Esophagus squamous epithelium (tissue), 5 donors: ENCODE results near the gene KRT35. TPM values are rescaled to one million over a fixed set of nuclear protein-coding genes. Genes with fewer than 3 reads are reported as not detected.

Experiments
- DNase-seq: peaks from one replicate; lab custom pipeline; 2025; lab: John Stamatoyannopoulos, UW
- H3K27ac ChIP-seq, 4 donors: fragments of 200-600 bp; sonication (generic); one replicate each; pipeline ENCODE4 v1.5.1; 2016 to 2019; ENCODE audit warnings: mild to moderate bottlenecking in 1 of 4
- H3K27me3 ChIP-seq, 4 donors: fragments of 200-600 bp; sonication (generic); 1 replicate in 3 of 4; 2 replicates in 1 of 4; pipeline versions ENCODE4 v1.5.1 to v1.6.0; 2017 to 2021; ENCODE audit warnings: antibody characterized with exemption in 1 of 4
- H3K36me3 ChIP-seq, 3 donors: fragments of 200-600 bp; sonication (generic); one replicate each; pipeline ENCODE4 v1.5.1; 2016 to 2019
- H3K4me1 ChIP-seq, 3 donors: fragments of 200-600 bp; sonication (generic); one replicate each; pipeline ENCODE4 v1.5.1; 2017 to 2019
- H3K4me3 ChIP-seq, 4 donors: fragments of 200-600 bp; sonication (generic); 1 replicate in 3 of 4; 2 replicates in 1 of 4; pipeline ENCODE4 v1.5.1; 2016 to 2019; ENCODE audit warnings: mild to moderate bottlenecking in 2 of 4, moderate library complexity in 1 of 4
- H3K9me3 ChIP-seq, 3 donors: fragments of 200-600 bp; sonication (generic); one replicate each; pipeline ENCODE4 v1.5.1; 2016 to 2019
- POLR2A ChIP-seq, 4 donors: fragments of 450-650 bp; IDR thresholded peaks; one replicate each; pipeline ENCODE4 v1.6.1; 2017; ENCODE audit warnings: antibody characterized with exemption in 4 of 4, mild to moderate bottlenecking in 4 of 4, moderate library complexity in 3 of 4
- WGBS, 2 donors: methylation state at CpG; one replicate each; pipeline ENCODE4 v1.1.5; 2018; 5-methylcytosine and 5-hydroxymethylcytosine counted together
- intact Hi-C: fragments of 100-400 bp; cut with DNase I; formaldehyde crosslinking; loops from one replicate; pipeline ENCODE4 v1.15.0; 2022
- total RNA-seq, 4 donors: library from RNA; depleted of rRNA; stranded (reverse); fragments of >200 nt; gene quantifications; one replicate each; pipeline ENCODE4 v1.1.0, GENCODE V29; 2016
- TF ChIP-seq, protein P1 (sequence below), 6 experiments: fragments of 450-650 bp in 4 of 6; fragments of 200-600 bp in 2 of 6; sonication (generic) in 2 of 6; IDR thresholded peaks; one replicate each; pipeline ENCODE4 v1.5.1; 2016 to 2019; ENCODE audit warnings: antibody characterized with exemption in 6 of 6, mild to moderate bottlenecking in 4 of 6, moderate library complexity in 4 of 6
- donor health status: DM: yes; HTN: yes; CAD: no.

The KRT35 gene
- total RNA-seq, 4 donors from 2014 or later = not detected

DNA sequence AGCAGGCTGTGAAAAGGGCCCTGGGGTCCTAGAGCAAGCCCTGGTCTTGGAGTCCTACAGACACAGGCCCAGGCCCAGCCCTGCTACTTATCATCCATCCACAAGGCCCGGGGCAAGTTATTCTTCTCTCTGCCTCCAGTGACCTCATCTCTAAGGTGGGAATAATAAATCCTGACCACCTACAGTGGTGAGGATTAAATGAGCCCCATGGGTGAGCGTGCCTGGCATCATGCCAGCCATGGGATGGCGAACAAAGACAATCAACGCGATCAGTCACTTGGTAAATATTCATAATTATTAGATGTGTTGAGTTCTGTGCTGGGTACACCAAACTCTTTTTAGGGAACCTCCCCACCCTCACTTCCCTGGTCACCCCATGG lies 32.2 kb upstream of the KRT35 start:
- peaks cover 0 to 5% (median 0%) of the 10 kb centered on the region in 4 donors for H3K27me3 ChIP-seq
- TF ChIP-seq POLR2A (IDR thresholded peaks at IDR 0.05) = peak in 1 of 4 donors; percentile 13
- TF ChIP-seq, protein P1, sequence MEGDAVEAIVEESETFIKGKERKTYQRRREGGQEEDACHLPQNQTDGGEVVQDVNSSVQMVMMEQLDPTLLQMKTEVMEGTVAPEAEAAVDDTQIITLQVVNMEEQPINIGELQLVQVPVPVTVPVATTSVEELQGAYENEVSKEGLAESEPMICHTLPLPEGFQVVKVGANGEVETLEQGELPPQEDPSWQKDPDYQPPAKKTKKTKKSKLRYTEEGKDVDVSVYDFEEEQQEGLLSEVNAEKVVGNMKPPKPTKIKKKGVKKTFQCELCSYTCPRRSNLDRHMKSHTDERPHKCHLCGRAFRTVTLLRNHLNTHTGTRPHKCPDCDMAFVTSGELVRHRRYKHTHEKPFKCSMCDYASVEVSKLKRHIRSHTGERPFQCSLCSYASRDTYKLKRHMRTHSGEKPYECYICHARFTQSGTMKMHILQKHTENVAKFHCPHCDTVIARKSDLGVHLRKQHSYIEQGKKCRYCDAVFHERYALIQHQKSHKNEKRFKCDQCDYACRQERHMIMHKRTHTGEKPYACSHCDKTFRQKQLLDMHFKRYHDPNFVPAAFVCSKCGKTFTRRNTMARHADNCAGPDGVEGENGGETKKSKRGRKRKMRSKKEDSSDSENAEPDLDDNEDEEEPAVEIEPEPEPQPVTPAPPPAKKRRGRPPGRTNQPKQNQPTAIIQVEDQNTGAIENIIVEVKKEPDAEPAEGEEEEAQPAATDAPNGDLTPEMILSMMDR (IDR thresholded peaks at IDR 0.05) = no peak
- peaks cover 13 to 80% (median 22%) of the 10 kb centered on the region in 3 donors for H3K4me1 ChIP-seq
- peaks cover 0 to 40% (median 5%) of the 10 kb centered on the region in 3 donors for H3K36me3 ChIP-seq
- no peak for DNase-seq
- peak overlapping the region in 1 of 4 donors; percentile 59 for H3K4me3 ChIP-seq
- 48 to 50% methylated on average over 4 to 5 of the region's 5 CpGs for WGBS, 2 donors
- peak overlapping the region; percentile 81 to 92 (median 85) for H3K27ac ChIP-seq
- H3K9me3 ChIP-seq = no peaks in the 10 kb centered on the region
- intact Hi-C loops = no loop called here

DNA sequence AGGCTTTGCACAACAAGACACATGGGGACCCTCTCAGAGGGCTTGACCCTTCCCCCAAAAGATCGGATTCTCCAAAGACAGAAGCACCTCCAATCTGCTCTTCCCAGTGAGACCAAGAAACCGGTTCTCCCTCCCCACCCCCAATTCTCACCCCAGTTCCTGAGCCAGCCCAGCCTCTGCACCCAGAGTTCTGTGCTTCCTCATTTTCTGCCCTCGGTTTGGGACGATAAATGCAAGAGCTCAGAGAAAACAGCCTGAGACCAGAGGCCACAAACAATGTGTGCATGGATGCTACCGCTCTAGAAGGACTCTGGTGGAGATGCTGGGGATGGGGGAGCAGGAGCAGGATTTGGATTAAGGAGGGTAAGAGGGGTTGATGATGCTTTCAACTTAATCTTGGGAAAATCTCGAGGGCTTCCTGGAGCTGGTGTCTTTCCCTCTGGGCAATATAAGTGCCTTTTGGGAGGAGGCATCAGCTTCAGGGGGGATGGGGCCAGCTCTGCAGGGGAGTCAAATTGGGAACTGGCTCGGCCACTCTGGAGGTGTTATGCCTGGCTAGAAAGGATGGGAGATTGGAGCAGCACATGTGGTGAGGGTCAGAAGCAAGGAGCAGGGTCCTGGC lies 31.7 kb upstream of the KRT35 start:
- peaks cover 18 to 85% (median 27%) of the 10 kb centered on the region in 3 donors for H3K4me1 ChIP-seq
- peaks cover 0 to 35% (median 5%) of the 10 kb centered on the region in 3 donors for H3K36me3 ChIP-seq
- no peak for DNase-seq
- intact Hi-C loops = no loop called here
- H3K27ac ChIP-seq = peak overlapping the region; percentile 81 to 92 (median 85)
- no peaks in the 10 kb centered on the region for H3K9me3 ChIP-seq
- TF ChIP-seq, protein P1 (IDR thresholded peaks at IDR 0.05) = no peak
- no peak for TF ChIP-seq POLR2A (IDR thresholded peaks at IDR 0.05)
- peaks cover 0 to 5% (median 0%) of the 10 kb centered on the region in 4 donors for H3K27me3 ChIP-seq
- WGBS, 2 donors = 11 to 36% methylated on average over 4 to 5 of the region's 7 CpGs
- peak overlapping the region in 2 of 4 donors; percentile 33 to 36 for H3K4me3 ChIP-seq

DNA sequence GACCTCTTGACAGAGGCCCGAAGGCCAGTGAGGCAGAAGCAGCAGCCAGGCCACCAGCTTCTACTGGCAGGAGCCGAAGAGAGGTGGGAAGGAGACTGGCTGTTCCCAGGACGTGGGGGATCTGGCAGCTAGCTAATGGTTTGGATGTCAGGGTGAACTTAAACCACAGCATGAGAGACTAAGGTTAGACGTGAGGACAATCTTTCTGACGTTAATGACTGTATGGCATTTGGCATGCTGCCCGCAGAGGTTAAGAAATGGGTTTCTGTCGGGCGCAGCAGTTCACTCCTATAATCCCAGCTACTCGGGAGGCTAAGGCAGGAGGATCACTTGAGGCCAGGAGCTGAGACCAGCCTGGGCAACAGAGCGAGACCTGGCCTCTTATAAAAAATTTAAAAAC lies 30.8 kb upstream of the KRT35 start:
- H3K27me3 ChIP-seq = peaks cover 0 to 3% (median 0%) of the 10 kb centered on the region in 4 donors
- H3K27ac ChIP-seq = peak overlapping the region; percentile 81 to 92 (median 85)
- intact Hi-C loops = no loop called here
- H3K4me3 ChIP-seq = peak overlapping the region; percentile 3 to 38 (median 34)
- H3K36me3 ChIP-seq = peaks cover 0 to 26% (median 5%) of the 10 kb centered on the region in 3 donors
- DNase-seq = no peak
- no peak for TF ChIP-seq POLR2A (IDR thresholded peaks at IDR 0.05)
- WGBS, 2 donors = 27 to 52% methylated on average over 9 to 10 of the region's 10 CpGs
- peaks cover 26 to 86% (median 28%) of the 10 kb centered on the region in 3 donors for H3K4me1 ChIP-seq
- H3K9me3 ChIP-seq = no peaks in the 10 kb centered on the region

DNA sequence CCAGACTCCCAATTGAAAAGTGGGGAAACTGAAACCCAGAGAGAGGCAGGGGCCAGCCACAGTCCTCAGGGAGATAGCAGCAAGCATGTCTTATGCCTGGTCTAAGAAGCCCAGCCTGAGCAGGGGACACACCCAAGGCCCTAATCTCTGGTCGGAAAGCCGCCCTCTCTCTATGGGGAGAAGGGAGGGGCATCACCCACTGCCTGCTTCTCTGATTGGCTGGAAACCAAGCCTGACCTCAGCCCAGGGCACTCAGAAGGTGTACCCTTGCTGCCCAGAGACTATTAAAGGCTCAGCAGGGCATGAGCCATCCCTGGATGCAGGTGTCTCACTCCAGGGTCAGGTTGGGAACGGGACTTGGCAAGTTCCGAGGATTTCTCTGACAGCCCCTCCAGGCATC lies 30.2 kb upstream of the KRT35 start:
- H3K27ac ChIP-seq = peak overlapping the region; percentile 81 to 92 (median 85)
- DNase-seq = no peak
- 46% methylated on average over 2 of the region's 4 CpGs; no CpG with 5 or more reads in 1 of the 2 donors for WGBS, 2 donors
- H3K4me3 ChIP-seq = peak overlapping the region; percentile 3 to 38 (median 34)
- peaks cover 0 to 3% (median 0%) of the 10 kb centered on the region in 4 donors for H3K27me3 ChIP-seq
- peaks cover 28 to 87% (median 32%) of the 10 kb centered on the region in 3 donors for H3K4me1 ChIP-seq
- intact Hi-C loops = no loop called here
- no peaks in the 10 kb centered on the region for H3K9me3 ChIP-seq
- peak in 1 of 4 donors; percentile 25 for TF ChIP-seq POLR2A (IDR thresholded peaks at IDR 0.05)
- TF ChIP-seq, protein P1 (IDR thresholded peaks at IDR 0.05) = no peak
- peaks cover 0 to 20% (median 5%) of the 10 kb centered on the region in 3 donors for H3K36me3 ChIP-seq

DNA sequence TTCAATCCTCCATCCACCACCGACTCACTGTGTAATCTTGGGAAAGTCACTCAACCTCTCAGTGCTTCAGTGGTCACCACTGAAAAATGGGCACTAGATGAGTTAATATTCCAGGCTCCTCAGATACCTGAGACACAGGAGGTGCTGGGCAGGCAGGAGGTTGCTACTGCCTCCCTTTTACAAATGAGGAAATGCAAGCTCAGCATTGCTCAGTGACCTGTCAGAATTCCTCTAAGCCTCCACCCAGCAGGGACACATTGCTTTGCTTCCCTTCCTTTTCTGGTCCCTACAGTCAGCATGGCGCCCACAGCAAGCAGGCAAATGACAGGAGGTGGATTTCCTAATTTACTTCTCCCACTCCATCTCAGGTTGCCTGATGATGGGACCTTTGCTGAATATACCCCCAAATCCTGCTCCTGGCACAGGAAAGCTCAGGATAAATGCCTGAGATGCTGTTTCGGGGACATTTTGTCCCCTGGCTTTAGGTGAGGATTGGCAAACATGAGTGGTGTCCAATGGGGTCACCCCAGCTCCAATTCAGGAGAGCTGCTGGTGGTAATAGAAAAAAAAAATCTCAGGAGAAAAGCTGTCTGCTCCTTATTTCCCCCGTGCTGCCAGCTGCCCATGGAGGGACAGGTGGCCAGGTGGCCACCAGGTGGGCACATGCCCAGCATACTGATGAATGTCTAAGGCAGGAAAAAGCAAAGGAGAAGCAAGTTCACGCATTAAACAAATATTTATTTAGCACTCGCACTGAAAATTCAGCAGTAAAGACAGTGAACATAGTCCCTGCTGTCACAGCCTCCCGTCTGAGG lies 29.5 kb upstream of the KRT35 start:
- WGBS, 2 donors = 52 to 73% methylated on average over 6 of the region's 7 CpGs
- H3K4me1 ChIP-seq = peaks cover 28 to 91% (median 35%) of the 10 kb centered on the region in 3 donors
- TF ChIP-seq, protein P1 (IDR thresholded peaks at IDR 0.05) = peak in 1 of 6 experiments; percentile 16
- no peak for TF ChIP-seq POLR2A (IDR thresholded peaks at IDR 0.05)
- intact Hi-C loops = no loop called here
- peaks cover 0 to 13% (median 3%) of the 10 kb centered on the region in 3 donors for H3K36me3 ChIP-seq
- peak overlapping the region in 3 of 4 donors; percentile 1 to 36 (median 33) for H3K4me3 ChIP-seq
- H3K9me3 ChIP-seq = no peaks in the 10 kb centered on the region
- H3K27ac ChIP-seq = peak overlapping the region; percentile 81 to 92 (median 85)
- DNase-seq = no peak
- H3K27me3 ChIP-seq = peaks cover 0 to 3% (median 0%) of the 10 kb centered on the region in 4 donors
